H54 (cell line): ENCODE results near the gene ARNT2.

Experiments
- DNase-seq: peaks from one replicate; pipeline ENCODE4 v3.0.0; 2011; ENCODE audit warnings: low spot score, mixed read lengths; ENCODE audit not compliant: insufficient read length
- FAIRE-seq: peaks from 3 replicates; lab custom pipeline; 2011; peaks lifted over from hg19 to GRCh38; lab: Jason Lieb, UNC
- POLR2A ChIP-seq: IDR thresholded peaks from 2 replicates; pipeline ENCODE4 v1.6.1; 2011; ENCODE audit warnings: low read depth, mild to moderate bottlenecking, low read length

The ARNT2 gene

GRCh38 chr15:80490431-80490990 is 86.3 kb downstream of the ARNT2 start:
- TF ChIP-seq POLR2A: no peak
- FAIRE-seq: no peak
- DNase-seq: no peak

GRCh38 chr15:80491163-80491847 is 87.1 kb downstream of the ARNT2 start:
- no peak for FAIRE-seq
- no peak for TF ChIP-seq POLR2A
- DNase-seq: no peak

GRCh38 chr15:80492409-80492808 is 88.2 kb downstream of the ARNT2 start:
- no peak for DNase-seq
- no peak for FAIRE-seq
- TF ChIP-seq POLR2A: no peak

- TF ChIP-seq POLR2A: no peak
- no peak for FAIRE-seq
- DNase-seq: no peak
Measured at GRCh38 chr15:80492874-80493273, 88.7 kb downstream of the ARNT2 start.

GRCh38 chr15:80494351-80494751 is 90.2 kb downstream of the ARNT2 start:
- DNase-seq: no peak
- FAIRE-seq: no peak
- no peak for TF ChIP-seq POLR2A

GRCh38 chr15:80494756-80495155 is 90.6 kb downstream of the ARNT2 start:
- FAIRE-seq: no peak
- TF ChIP-seq POLR2A: no peak
- no peak for DNase-seq

- no peak for TF ChIP-seq POLR2A
- DNase-seq (no peak), FAIRE-seq (no peak)
Measured at GRCh38 chr15:80495401-80495942, 91.3 kb downstream of the ARNT2 start.

- no peak for TF ChIP-seq POLR2A
- DNase-seq (no peak), FAIRE-seq (no peak)
Measured at GRCh38 chr15:80496096-80496495, 91.9 kb downstream of the ARNT2 start.

- no peak for FAIRE-seq
- no peak for DNase-seq
- TF ChIP-seq POLR2A: no peak
Measured at GRCh38 chr15:80497221-80497620, 93.0 kb downstream of the ARNT2 start.

GRCh38 chr15:80498652-80499051 is 94.5 kb downstream of the ARNT2 start:
- DNase-seq (no peak), FAIRE-seq (no peak)
- TF ChIP-seq POLR2A: no peak

- no peak for FAIRE-seq
- no peak for DNase-seq
- no peak for TF ChIP-seq POLR2A
Measured at GRCh38 chr15:80500021-80500420, 95.8 kb downstream of the ARNT2 start.

- TF ChIP-seq POLR2A: no peak
- FAIRE-seq: no peak
- no peak for DNase-seq
Measured at GRCh38 chr15:80501476-80501875, 97.3 kb downstream of the ARNT2 start.

- DNase-seq (no peak), FAIRE-seq (no peak)
Measured at GRCh38 chr15:80502782-80503181, 98.6 kb downstream of the ARNT2 start.

GRCh38 chr15:80503319-80503952 is 99.3 kb downstream of the ARNT2 start:
- FAIRE-seq: no peak
- TF ChIP-seq POLR2A: no peak

More at GRCh38 chr15:80502782-80503181, 98.6 kb downstream of the ARNT2 start:
- no peak for TF ChIP-seq POLR2A

More at GRCh38 chr15:80503319-80503952, 99.3 kb downstream of the ARNT2 start:
- no peak for DNase-seq
